T-cell (primary cell): Measurements from ENCODE around the gene ULK1. TPM values are rescaled to one million over a fixed set of nuclear protein-coding genes. Genes with fewer than 3 reads are reported as not detected.
A peak's percentile ranks its signal among the peaks of the same experiment; 100 is the strongest.

Experiments
- ATAC-seq, 4 experiments: fragments of 200-7000 bp in 3 of 4; fragments of 150-1000 bp in 1 of 4; cut with Tn5 transposase; replicated peaks in 1 of 4; 1 replicate in 3 of 4; 2 replicates in 1 of 4; pipeline ENCODE4 v1.10.0; 2021; ENCODE audit warnings: moderate library complexity in 3 of 4, mild to moderate bottlenecking in 2 of 4, moderate number of reproducible peaks in 1 of 4
- CTCF ChIA-PET, 2 donors: fragments of 300-600 bp; sonication (Branson Sonifier 250); formaldehyde crosslinking; loops; one replicate each; lab custom pipeline; 2022; ENCODE audit warnings: antibody characterized with exemption in 2 of 2; lab: Charles Lee
- POLR2A ChIA-PET, 2 donors: fragments of 300-600 bp; sonication (Branson Sonifier 250); formaldehyde crosslinking; loops; one replicate each; lab custom pipeline; 2022; ENCODE audit warnings: antibody characterized with exemption in 2 of 2; lab: Charles Lee
- DNase-seq, 35 experiments: peaks; one replicate each; pipeline versions ENCODE4 v3.0.0 to v3.0.0-alpha.2; 2013 to 2023
- H3K27ac ChIP-seq: one replicate; pipeline ENCODE4 v1.5.1; 2013; ENCODE audit warnings: low read length
- H3K27me3 ChIP-seq, 2 experiments: replicated peaks in 1 of 2; 1 replicate in 1 of 2; 2 replicates in 1 of 2; pipeline versions ENCODE4 v1.6.1 to v1.7.0; 2013; ENCODE audit warnings: low read length in 1 of 2, mixed read lengths in 1 of 2; ENCODE audit not compliant: control insufficient read depth in 2 of 2, insufficient read depth in 2 of 2; ENCODE audit errors: extremely low read depth in 1 of 2
- H3K36me3 ChIP-seq, 2 donors: 1 replicate in 1 of 2; 2 replicates in 1 of 2; pipeline versions ENCODE4 v1.6.1 to v1.7.0; 2013; ENCODE audit warnings: low read length in 1 of 2; ENCODE audit not compliant: control insufficient read depth in 2 of 2, insufficient read depth in 1 of 2; ENCODE audit errors: extremely low read depth in 1 of 2
- H3K4me1 ChIP-seq, 2 experiments: 1 replicate in 1 of 2; 2 replicates in 1 of 2; pipeline versions ENCODE4 v1.6.1 to v1.7.0; 2013; ENCODE audit warnings: low read length in 2 of 2, mixed read lengths in 1 of 2; ENCODE audit not compliant: insufficient read depth in 2 of 2, control insufficient read depth in 1 of 2; ENCODE audit errors: extremely low read depth in 1 of 2
- H3K4me3 ChIP-seq, 2 donors: 1 replicate in 1 of 2; 2 replicates in 1 of 2; pipeline versions ENCODE4 v1.5.1 to v1.7.0; 2013; ENCODE audit warnings: mild to moderate bottlenecking in 2 of 2, low read length in 1 of 2, moderate library complexity in 1 of 2; ENCODE audit not compliant: control insufficient read depth in 1 of 2; ENCODE audit errors: extremely low read depth in 1 of 2
- H3K9me3 ChIP-seq: 2 replicates; pipeline ENCODE4 v1.7.0; 2013
- H3K27ac Mint-ChIP-seq, 2 donors: one replicate each; pipeline ENCODE4 v1.8.0; 2020 to 2021; ENCODE audit warnings: mild to moderate bottlenecking in 2 of 2, mixed read lengths in 2 of 2
- H3K27me3 Mint-ChIP-seq, 2 donors: one replicate each; pipeline ENCODE4 v1.8.0; 2021 to 2022; ENCODE audit warnings: mixed read lengths in 2 of 2
- H3K36me3 Mint-ChIP-seq: one replicate; pipeline ENCODE4 v1.8.0; 2021; ENCODE audit warnings: mixed read lengths
- H3K4me1 Mint-ChIP-seq, 3 donors: one replicate each; pipeline ENCODE4 v1.8.0; 2020 to 2022; ENCODE audit warnings: mixed read lengths in 3 of 3, mild to moderate bottlenecking in 1 of 3
- H3K4me3 Mint-ChIP-seq, 3 donors: one replicate each; pipeline ENCODE4 v1.8.0; 2020 to 2022; ENCODE audit warnings: mild to moderate bottlenecking in 3 of 3, mixed read lengths in 3 of 3, moderate library complexity in 3 of 3
- H3K9me3 Mint-ChIP-seq, 3 donors: one replicate each; pipeline ENCODE4 v1.8.0; 2020 to 2022; ENCODE audit warnings: mixed read lengths in 3 of 3
- WGBS: methylation state at CpG from one replicate; pipeline ENCODE4 v1.1.5; 2013; ENCODE audit warnings: missing lambda C conversion rate; ENCODE audit not compliant: insufficient coverage; 5-methylcytosine and 5-hydroxymethylcytosine counted together
- total RNA-seq, 35 experiments: library from RNA in 6 of 35; stranded (reverse) in 6 of 35; fragments of 120-200 nt in 1 of 35; gene quantifications; one replicate each; pipeline versions ENCODE4 v1.2.1 to v1.2.4 and lab custom pipeline; 2013 to 2026

Gene ULK1
- 10 to 100 TPM; 53.3 to 89.6 (median 57.8) TPM for total RNA-seq
- total RNA-seq (2013) = 9.9 TPM
- 13.5 to 95.7 (median 49.6) reads per million in 29 experiments for total RNA-seq (lab: John Stamatoyannopoulos, UW)

DNA sequence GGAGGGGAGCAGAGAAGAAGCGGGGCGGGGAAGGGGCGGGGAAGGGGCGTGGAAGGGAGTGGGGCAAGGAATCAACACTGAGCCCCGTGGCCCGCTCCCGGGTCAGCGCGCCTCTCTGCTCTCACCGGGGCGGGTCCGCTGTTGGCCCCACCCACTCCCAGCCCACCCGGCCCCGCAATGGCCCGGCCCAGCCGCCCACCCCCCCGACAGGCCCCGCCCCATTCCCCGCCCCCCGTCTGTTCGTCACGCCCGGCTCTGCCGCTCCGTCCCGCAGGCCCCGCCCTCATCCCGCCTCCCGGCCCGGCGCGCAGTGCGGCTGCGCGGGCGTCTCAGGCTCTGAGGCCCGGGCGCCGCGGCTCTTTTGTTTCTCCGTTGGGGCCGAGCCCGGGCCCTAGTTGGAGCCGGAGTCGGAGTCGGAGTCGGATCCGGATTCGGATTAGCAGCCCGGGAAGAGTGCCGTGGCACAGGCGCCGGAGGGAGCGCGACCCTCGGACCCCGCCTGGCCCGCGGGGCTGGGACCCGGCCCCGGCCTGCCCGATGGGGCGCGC is at the start of gene ULK1:
Gene ULK1 (plus strand): TSS at position 310 of the 548 bp plus-strand sequence. CDS start 380 bp downstream, outside the sequence.
- peak; percentile 82 to 89 (median 84) for ATAC-seq
- peak within 1 kb of the TSS; percentile 81 to 88 (median 87) for H3K4me3 Mint-ChIP-seq
- no peaks in the 10 kb centered on the region for H3K36me3 Mint-ChIP-seq
- peaks cover 14 to 23% (median 19%) of the 10 kb centered on the region in 3 donors for H3K4me1 Mint-ChIP-seq
- DNase-seq = peak; percentile 81 to 95 (median 89)
- no peaks in the 10 kb centered on the region for H3K9me3 Mint-ChIP-seq
- Histone ChIP-seq H3K36me3 (no peaks in the 10 kb centered on the region), H3K9me3 (no peaks in the 10 kb centered on the region), H3K4me3 (peak within 1 kb of the TSS; percentile 61 to 69), H3K4me1 (peaks cover 9 to 24% of the 10 kb centered on the region in 2 experiments), H3K27ac (peak within 1 kb of the TSS; percentile 29), H3K27me3 (no peaks in the 10 kb centered on the region)
- ChIA-PET POLR2A (no interaction called here), CTCF (no interaction called here)
- H3K27me3 Mint-ChIP-seq = no peaks in the 10 kb centered on the region
- WGBS = 0% methylated on average over 51 of the region's 64 CpGs
- peak within 1 kb of the TSS; percentile 77 to 82 for H3K27ac Mint-ChIP-seq

DNA sequence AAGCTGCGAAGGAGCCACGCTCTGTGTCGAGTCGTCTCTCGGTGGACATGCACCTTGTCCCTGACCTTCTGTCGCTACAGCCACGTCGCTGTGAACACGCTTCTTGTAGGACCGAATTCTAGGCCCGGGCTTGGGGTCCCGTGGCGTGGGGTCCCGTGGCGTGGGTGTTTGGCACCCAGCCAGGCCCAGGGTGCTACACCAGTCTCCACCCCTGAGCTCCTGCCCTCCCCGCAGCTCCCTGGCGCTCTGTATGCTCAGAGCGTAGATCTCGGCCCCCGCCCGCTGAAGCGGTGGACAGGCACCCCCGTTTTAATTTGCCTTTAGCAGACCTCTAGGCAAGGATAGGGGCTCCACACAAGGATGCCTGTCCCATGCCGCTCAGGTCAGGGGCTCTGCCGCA is 49.8 kb upstream of the ULK1 start:
- H3K27ac ChIP-seq = no peak overlapping the region
- Mint-ChIP-seq H3K27ac (no peak overlapping the region), H3K4me1 (no peaks in the 10 kb centered on the region), H3K9me3 (no peaks in the 10 kb centered on the region), H3K27me3 (peaks cover 0 to 2% of the 10 kb centered on the region in 2 donors), H3K36me3 (no peaks in the 10 kb centered on the region), H3K4me3 (no peak overlapping the region)
- no peaks in the 10 kb centered on the region for H3K36me3 ChIP-seq
- H3K27me3 ChIP-seq = peaks cover 0 to 13% of the 10 kb centered on the region in 2 experiments
- DNase-seq (no peak), ATAC-seq (no peak)
- POLR2A ChIA-PET = no interaction called here
- CTCF ChIA-PET = no interaction called here
- no peaks in the 10 kb centered on the region for H3K9me3 ChIP-seq
- no peaks in the 10 kb centered on the region for H3K4me1 ChIP-seq
- no peak overlapping the region for H3K4me3 ChIP-seq
- 91% methylated on average over 16 of the region's 25 CpGs for WGBS

DNA sequence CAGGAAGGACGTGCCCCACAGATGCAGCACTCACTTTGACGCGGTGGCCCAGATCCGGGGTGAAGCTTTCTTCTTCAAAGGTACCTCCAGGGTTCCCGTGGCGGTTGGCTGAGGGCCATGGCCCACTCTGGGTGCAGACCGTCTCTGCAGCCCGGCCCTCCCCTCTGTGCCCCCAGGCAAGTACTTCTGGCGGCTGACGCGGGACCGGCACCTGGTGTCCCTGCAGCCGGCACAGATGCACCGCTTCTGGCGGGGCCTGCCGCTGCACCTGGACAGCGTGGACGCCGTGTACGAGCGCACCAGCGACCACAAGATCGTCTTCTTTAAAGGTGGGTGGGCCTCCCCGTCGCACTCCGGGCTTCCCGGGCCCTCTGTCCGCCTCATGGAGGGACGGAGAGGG is 49.3 kb upstream of the ULK1 start:
- DNase-seq = no peak
- WGBS = 92% methylated on average over 29 of the region's 29 CpGs
- H3K27me3 Mint-ChIP-seq = peaks cover 0 to 2% of the 10 kb centered on the region in 2 donors
- no peak for ATAC-seq
- CTCF ChIA-PET = no interaction called here
- H3K36me3 Mint-ChIP-seq = no peaks in the 10 kb centered on the region
- no peaks in the 10 kb centered on the region for H3K9me3 Mint-ChIP-seq
- Histone ChIP-seq H3K4me3 (no peak overlapping the region), H3K9me3 (no peaks in the 10 kb centered on the region), H3K27me3 (peaks cover 0 to 14% of the 10 kb centered on the region in 2 experiments), H3K4me1 (no peaks in the 10 kb centered on the region), H3K36me3 (no peaks in the 10 kb centered on the region), H3K27ac (no peak overlapping the region)
- no peaks in the 10 kb centered on the region for H3K4me1 Mint-ChIP-seq
- no peak overlapping the region for H3K4me3 Mint-ChIP-seq
- no peak overlapping the region for H3K27ac Mint-ChIP-seq
- POLR2A ChIA-PET = no interaction called here

DNA sequence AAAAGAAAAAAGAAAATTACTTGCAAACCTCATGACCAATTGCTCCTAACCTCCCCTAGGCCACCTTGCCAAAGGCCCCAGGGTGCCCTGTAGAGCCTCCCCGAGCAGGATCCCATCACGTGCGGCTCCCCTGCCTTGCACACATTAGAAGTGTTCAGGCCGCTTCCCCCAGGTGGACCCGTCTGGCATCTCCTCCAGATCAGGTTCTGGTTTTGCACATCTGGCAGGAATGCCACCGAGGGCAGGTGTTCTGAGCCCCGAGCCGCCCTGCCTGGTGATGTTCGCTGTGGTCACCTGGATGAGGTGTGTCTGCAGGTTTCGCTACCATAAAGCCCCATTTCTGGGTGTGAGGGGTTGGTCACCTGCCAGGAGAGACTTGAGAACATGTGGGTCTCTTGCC is 47.0 kb upstream of the ULK1 start:
- DNase-seq (no peak), ATAC-seq (peak in 1 of 4 experiments; percentile 9)
- CTCF ChIA-PET = no interaction called here
- H3K9me3 Mint-ChIP-seq = no peaks in the 10 kb centered on the region
- Histone ChIP-seq H3K36me3 (no peaks in the 10 kb centered on the region), H3K27me3 (peaks cover 0 to 19% of the 10 kb centered on the region in 2 experiments), H3K27ac (no peak overlapping the region), H3K9me3 (no peaks in the 10 kb centered on the region), H3K4me1 (no peaks in the 10 kb centered on the region), H3K4me3 (no peak overlapping the region)
- WGBS = 82% methylated on average over 8 of the region's 10 CpGs
- H3K27ac Mint-ChIP-seq = no peak overlapping the region
- no peaks in the 10 kb centered on the region for H3K36me3 Mint-ChIP-seq
- POLR2A ChIA-PET = no interaction called here
- peaks cover 0 to 2% of the 10 kb centered on the region in 2 donors for H3K27me3 Mint-ChIP-seq
- H3K4me3 Mint-ChIP-seq = no peak overlapping the region
- H3K4me1 Mint-ChIP-seq = no peaks in the 10 kb centered on the region

DNA sequence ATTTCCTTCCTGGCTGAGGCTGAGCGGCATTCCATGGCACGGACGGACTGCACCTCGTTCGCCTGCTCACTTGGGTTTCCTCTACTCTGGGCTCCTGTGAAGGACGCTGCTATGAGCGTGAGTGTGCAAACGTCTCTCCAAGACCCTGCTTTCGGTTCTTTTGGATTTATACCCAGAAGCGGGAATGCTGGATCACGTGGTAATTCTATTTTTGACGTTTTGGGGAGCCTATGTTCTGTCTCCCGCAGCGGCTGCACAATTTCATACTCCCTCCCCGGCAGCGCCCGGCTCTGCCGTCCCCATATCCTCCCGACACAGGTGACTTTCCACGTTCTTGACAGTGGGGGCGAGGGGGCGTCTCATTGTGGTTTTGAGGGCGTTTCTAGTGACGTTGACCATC is 45.7 kb upstream of the ULK1 start:
- H3K9me3 ChIP-seq = no peaks in the 10 kb centered on the region
- H3K4me3 ChIP-seq = no peak overlapping the region
- Mint-ChIP-seq H3K4me3 (no peak overlapping the region), H3K27me3 (peaks cover 0 to 2% of the 10 kb centered on the region in 2 donors), H3K9me3 (no peaks in the 10 kb centered on the region), H3K27ac (no peak overlapping the region), H3K4me1 (peaks cover 0 to 2% (median 0%) of the 10 kb centered on the region in 3 donors), H3K36me3 (no peaks in the 10 kb centered on the region)
- ATAC-seq (no peak), DNase-seq (no peak)
- no peak overlapping the region for H3K27ac ChIP-seq
- H3K27me3 ChIP-seq = peaks cover 0 to 28% of the 10 kb centered on the region in 2 experiments
- ChIA-PET POLR2A (no interaction called here), CTCF (no interaction called here)
- H3K4me1 ChIP-seq = no peaks in the 10 kb centered on the region
- 83% methylated on average over 20 of the region's 24 CpGs for WGBS
- no peaks in the 10 kb centered on the region for H3K36me3 ChIP-seq

DNA sequence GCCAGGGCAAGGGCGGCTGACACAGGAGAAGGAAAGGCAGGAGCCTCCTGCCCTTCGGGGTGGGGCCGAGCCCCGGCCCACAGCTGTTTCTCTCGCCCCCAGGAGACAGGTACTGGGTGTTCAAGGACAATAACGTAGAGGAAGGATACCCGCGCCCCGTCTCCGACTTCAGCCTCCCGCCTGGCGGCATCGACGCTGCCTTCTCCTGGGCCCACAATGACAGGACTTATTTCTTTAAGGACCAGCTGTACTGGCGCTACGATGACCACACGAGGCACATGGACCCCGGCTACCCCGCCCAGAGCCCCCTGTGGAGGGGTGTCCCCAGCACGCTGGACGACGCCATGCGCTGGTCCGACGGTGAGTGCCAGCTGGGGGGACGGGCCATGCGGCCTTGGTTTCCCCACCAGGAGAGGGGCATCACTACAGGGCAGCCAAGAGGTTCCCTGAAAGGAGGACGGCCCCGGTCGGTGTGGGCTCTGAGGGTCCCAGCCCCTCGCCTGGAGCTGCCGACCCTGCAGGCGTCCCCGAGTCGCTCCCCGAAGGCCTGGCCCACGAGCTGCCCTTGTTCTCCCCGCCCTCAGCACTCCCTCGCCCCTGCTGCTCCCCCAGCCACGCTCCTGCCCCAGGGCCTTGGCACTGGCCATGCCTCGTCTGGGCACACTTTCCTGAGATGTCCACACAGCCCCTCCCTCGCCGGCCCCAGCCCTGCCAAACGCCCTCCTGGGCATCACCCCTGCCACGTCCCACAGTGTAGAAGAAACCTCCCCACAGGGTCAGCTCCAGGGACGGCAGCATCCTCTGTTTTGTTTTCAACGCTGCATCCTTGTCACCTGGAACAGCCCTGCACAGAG is 44.5 kb upstream of the ULK1 start:
- Histone ChIP-seq H3K36me3 (no peaks in the 10 kb centered on the region), H3K4me1 (no peaks in the 10 kb centered on the region), H3K4me3 (no peak overlapping the region), H3K27me3 (peaks cover 0 to 33% of the 10 kb centered on the region in 2 experiments), H3K9me3 (no peaks in the 10 kb centered on the region), H3K27ac (no peak overlapping the region)
- no peak overlapping the region for H3K27ac Mint-ChIP-seq
- ATAC-seq (no peak), DNase-seq (no peak)
- peaks cover 0 to 2% (median 0%) of the 10 kb centered on the region in 3 donors for H3K4me1 Mint-ChIP-seq
- H3K36me3 Mint-ChIP-seq = no peaks in the 10 kb centered on the region
- H3K9me3 Mint-ChIP-seq = no peaks in the 10 kb centered on the region
- peaks cover 0 to 4% of the 10 kb centered on the region in 2 donors for H3K27me3 Mint-ChIP-seq
- ChIA-PET CTCF (no interaction called here), POLR2A (no interaction called here)
- no peak overlapping the region for H3K4me3 Mint-ChIP-seq
- 87% methylated on average over 47 of the region's 47 CpGs for WGBS
